RWPE2 (cell line): ENCODE measurements around the gene OTULIN.

ENCODE experiments used
- ATAC-seq: fragments of 200-7000 bp; cut with Tn5 transposase; 3 replicates; pipeline ENCODE4 v1.9.1; 2021; ENCODE audit warnings: low read depth
- DNase-seq: peaks from one replicate; pipeline ENCODE4 v3.0.0-alpha.2; 2020; ENCODE audit warnings: low spot score
- H3K27ac ChIP-seq: fragments of 450-650 bp; 2 replicates; pipeline ENCODE4 v1.5.1; 2017; ENCODE audit warnings: mild to moderate bottlenecking; ENCODE audit not compliant: poor library complexity, severe bottlenecking
- H3K27me3 ChIP-seq: fragments of 250-450 bp; sonication (Bioruptor Pico); 2 replicates; pipeline ENCODE4 v1.5.1; 2021; ENCODE audit warnings: mild to moderate bottlenecking, moderate library complexity; ENCODE audit not compliant: insufficient read depth, poor library complexity, severe bottlenecking
- H3K36me3 ChIP-seq: fragments of 250-450 bp; sonication (Bioruptor Pico); 2 replicates; pipeline ENCODE4 v1.5.1; 2020; ENCODE audit warnings: low read depth, mild to moderate bottlenecking, moderate library complexity
- H3K4me1 ChIP-seq: fragments of 250-450 bp; sonication (Bioruptor Pico); 2 replicates; pipeline ENCODE4 v1.5.1; 2021; ENCODE audit warnings: mild to moderate bottlenecking, moderate library complexity; ENCODE audit not compliant: insufficient read depth, poor library complexity, severe bottlenecking
- H3K4me3 ChIP-seq: fragments of 250-450 bp; sonication (Bioruptor Pico); 2 replicates; pipeline ENCODE4 v1.5.1; 2021; ENCODE audit warnings: mild to moderate bottlenecking, moderate library complexity; ENCODE audit not compliant: severe bottlenecking
- H3K9me3 ChIP-seq: fragments of 250-450 bp; sonication (Bioruptor Pico); 2 replicates; pipeline ENCODE4 v1.5.1; 2021; ENCODE audit warnings: mild to moderate bottlenecking, moderate library complexity; ENCODE audit not compliant: severe bottlenecking
- CTCF ChIP-seq: fragments of 450-650 bp; IDR thresholded peaks from one replicate; pipeline ENCODE4 v1.5.1; 2017; ENCODE audit warnings: mild to moderate bottlenecking, moderate library complexity; ENCODE audit not compliant: poor library complexity, severe bottlenecking

The OTULIN gene

DNA sequence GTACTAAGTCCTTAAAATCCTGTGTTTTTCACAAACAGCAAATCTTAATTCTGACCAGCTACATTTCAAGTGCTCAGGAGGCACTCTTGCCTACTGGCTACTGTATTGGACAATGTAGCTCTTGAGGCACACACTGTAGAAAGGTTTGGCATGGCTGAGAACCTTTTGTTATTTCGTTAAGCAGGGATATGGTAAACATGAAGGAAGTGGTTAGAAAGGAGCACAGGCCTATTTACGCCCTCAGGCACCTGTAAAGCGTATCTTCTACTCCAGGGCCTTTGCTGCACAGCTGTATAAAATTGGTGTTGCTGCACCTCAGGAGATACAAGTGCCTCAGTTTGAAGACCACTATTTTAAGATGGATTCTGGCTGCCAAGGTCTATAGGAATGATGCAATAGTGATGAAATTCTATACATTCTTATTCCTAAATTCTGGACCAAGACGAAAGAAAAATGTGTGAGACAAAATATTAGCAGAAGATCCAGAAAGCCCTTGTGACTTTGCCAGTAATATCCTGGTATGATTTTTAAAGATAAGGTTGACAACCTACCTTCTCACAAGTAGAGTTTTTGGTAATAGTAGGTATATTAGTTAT lies 9.3 kb upstream of the OTULIN start:
- no peaks in the 10 kb centered on the region for H3K9me3 ChIP-seq
- no peak for TF ChIP-seq CTCF
- no peaks in the 10 kb centered on the region for H3K36me3 ChIP-seq
- H3K4me1 ChIP-seq: peaks cover 7% of the 10 kb centered on the region
- DNase-seq: no peak
- H3K4me3 ChIP-seq: no peak overlapping the region
- no peak for ATAC-seq
- H3K27me3 ChIP-seq: no peaks in the 10 kb centered on the region
- no peak overlapping the region for H3K27ac ChIP-seq

- no peak for ATAC-seq
- H3K27me3 ChIP-seq: no peaks in the 10 kb centered on the region
- no peak for TF ChIP-seq CTCF
- H3K4me1 ChIP-seq: peaks cover 17% of the 10 kb centered on the region
- DNase-seq: no peak
- no peak overlapping the region for H3K27ac ChIP-seq
- H3K9me3 ChIP-seq: no peaks in the 10 kb centered on the region
- no peaks in the 10 kb centered on the region for H3K36me3 ChIP-seq
- no peak overlapping the region for H3K4me3 ChIP-seq
Observed at GRCh38 chr5:14656898-14657297, 7.6 kb upstream of the OTULIN start.

GRCh38 chr5:14659821-14660607 lies 4.5 kb upstream of the OTULIN start:
- Histone ChIP-seq H3K27me3 (no peaks in the 10 kb centered on the region), H3K4me1 (peaks cover 22% of the 10 kb centered on the region), H3K9me3 (no peaks in the 10 kb centered on the region), H3K27ac (peak overlapping the region; percentile 90), H3K36me3 (no peaks in the 10 kb centered on the region), H3K4me3 (no peak overlapping the region)
- no peak for TF ChIP-seq CTCF
- ATAC-seq (peak; percentile 83), DNase-seq (peak; percentile 93)

DNA sequence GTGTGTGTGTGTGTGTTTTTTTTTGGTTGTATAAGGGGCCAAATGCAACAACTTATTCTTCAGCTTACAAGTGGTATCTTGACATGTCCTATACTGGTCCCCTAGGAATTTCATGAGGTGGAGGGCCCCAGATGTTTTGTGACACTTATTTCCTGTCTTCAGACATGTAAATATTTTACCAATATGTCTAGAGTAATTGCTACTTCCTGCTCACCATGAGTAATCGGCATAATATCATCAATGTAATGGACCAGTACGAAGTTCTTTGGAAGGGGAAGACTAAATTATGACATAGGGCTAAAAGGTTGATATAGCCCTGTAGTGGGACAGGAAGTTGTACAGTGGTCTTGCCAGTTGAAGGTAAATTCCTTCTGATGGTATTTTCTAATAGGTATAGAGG lies 3.7 kb upstream of the OTULIN start:
- no peak for DNase-seq
- no peak overlapping the region for H3K4me3 ChIP-seq
- H3K36me3 ChIP-seq: no peaks in the 10 kb centered on the region
- H3K4me1 ChIP-seq: peaks cover 26% of the 10 kb centered on the region
- H3K9me3 ChIP-seq: no peaks in the 10 kb centered on the region
- peak overlapping the region; percentile 90 for H3K27ac ChIP-seq
- no peak for ATAC-seq
- no peaks in the 10 kb centered on the region for H3K27me3 ChIP-seq
- no peak for TF ChIP-seq CTCF
